Stimulated activated CD4-positive, alpha-beta T cell treated with anti-CD3 and anti-CD28 coated beads, Interleukin-15, amount 100 ng/mL, for 24 hours (primary cell): ENCODE results near the gene RAB3IL1.
A peak's percentile ranks its signal among the peaks of the same experiment; 100 is the strongest.
"Not testable (repeated sequence)": the region's sequence is repeated elsewhere in the genome, so short reads cannot be mapped to it uniquely, and the experiment has no call there.

Source experiments
- DNase-seq: peaks from one replicate; pipeline ENCODE4 v3.0.0-alpha.2; 2020

Gene RAB3IL1

DNA sequence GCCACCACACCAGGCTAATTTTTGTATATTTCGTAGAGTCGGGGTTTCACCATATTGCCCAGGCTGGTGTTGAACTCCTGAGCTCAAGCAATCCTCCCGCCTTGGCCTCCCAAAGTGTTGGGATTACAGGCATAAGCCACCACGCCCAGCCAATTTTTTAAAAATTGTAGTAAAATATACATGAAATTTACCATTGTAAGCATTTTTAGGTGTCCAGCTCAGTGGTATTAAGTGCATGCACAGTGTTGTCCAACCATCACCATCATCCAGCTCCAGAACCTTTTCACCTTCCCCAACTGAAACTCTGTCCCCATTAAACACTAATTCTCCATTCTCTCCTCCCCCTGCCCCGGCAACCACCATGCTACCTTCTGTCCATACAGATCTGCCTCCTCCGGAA is 34.5 kb downstream of the RAB3IL1 start:
- DNase-seq, result no peak

DNA sequence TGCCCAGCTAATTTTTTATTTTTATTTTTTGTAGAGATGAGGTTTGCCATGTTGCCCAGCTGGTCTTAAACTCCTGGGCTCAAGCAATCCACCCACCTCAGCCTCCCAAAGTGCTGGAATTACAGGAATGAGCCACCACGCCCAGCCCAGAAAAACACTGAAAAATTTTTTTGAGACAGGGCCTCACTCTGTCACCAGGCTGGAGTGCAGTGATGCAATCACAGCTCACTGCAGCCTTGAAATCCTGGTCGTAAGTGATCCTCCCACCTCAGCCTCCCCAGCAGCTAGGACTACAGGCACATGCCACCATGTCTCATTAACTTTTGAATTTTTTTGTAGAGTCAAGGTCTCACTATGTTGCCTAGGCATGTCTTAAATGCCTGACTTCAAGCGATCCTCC is 35.1 kb downstream of the RAB3IL1 start:
- not testable (repeated sequence) for DNase-seq

DNA sequence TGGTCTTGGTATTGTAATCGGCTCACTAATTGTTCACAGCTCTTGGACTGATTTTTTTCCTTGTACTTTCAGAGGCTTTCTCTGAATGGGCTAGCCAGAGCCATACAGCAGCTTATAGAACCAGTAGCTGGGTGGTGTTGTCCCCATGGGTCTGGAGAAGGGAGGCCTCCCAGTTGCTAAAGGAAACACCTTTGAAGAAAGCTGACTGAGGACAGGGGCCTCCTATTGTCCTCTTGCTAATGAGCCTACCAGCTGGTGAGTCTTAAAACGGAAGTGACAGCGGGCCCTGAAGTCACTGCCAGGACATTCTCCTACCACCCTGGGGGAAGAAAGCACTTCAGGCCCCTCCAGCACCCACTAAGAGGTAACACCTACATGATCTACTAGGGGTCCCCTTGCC is 36.0 kb downstream of the RAB3IL1 start:
- DNase-seq, result no peak

DNA sequence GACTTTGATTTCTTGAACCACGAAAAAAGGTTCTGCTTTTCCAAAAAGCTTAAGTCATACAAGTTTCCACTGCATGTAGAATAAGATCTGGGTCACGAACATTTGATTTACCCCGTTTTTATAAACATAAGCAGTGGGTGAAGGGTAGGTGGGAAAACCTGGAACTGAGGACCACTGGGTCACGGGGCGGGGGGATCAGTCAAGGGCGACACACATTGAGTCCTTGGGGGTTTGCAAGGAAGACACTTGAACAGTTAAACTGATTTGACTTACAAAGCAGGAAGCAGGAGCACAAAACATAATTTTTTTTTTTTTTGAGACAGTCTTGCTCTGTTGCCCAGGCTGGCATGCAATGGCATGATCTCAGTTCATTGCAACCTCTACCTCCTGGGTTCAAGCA is 36.9 kb downstream of the RAB3IL1 start:
- DNase-seq, result no peak

DNA sequence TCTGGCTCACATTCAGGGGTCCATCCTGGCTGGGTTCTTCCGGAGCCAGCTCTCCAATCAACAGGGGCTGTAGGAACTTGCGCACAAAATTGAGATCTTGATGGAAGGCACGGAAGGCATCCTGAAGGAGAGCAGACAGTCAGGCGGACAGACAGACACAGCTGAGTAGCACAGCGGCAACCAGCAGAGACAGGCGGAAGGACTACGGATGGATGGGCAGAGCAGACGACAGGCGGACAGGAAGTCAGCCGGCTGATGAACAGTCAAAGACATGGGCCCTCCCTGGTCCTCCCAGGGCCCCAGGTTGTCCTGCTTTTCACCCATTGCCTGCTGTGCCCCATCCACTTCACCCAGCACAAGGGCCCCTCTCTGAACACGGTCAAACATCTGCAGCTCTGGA is 37.3 kb downstream of the RAB3IL1 start:
- no peak for DNase-seq

- no peak for DNase-seq
Observed at GRCh38 chr11:61879152-61879551, 38.2 kb downstream of the RAB3IL1 start.

- DNase-seq, result no peak
Observed at GRCh38 chr11:61875698-61876097, 41.7 kb downstream of the RAB3IL1 start.

DNA sequence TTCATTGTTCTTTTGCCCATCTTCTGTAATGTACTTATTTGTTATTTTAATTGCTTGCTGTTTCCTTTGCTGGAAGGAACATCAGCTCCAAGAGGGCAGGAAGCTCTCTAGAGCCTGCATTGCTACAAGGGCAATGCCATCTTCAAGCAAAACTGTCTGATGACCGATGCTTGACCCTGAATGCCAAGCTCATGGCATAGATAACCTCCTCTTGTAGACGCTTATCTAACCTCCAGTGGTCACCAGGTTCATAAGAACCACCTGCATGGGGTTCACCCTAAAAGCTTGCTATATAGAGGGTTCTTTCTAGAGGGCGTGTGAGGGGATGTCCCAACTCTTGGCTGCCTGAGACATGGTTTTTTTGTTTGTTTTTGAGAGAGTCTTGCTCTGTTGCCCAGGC is 42.5 kb downstream of the RAB3IL1 start:
- DNase-seq, result no peak

DNA sequence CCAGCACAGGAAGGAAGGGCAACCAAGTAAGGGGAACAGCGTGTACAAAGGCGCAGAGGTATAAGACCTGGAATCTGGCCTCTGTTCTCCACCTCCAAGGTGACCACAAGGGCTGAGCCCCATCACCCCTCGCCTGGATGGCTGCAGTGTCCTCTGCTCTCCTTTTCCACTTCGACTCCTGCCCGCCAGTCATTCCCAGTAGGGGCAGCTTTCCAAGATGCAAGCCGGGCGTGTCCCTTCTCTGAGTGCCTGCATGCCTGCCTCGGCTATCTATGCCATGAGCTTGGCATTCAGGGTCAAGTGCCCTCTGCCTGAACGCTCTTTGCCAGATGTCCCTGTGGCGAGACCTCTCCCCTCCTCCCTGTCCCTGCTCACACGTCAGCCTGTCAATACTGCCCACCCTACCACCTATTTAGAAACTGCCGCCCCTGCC is 43.0 kb downstream of the RAB3IL1 start:
- DNase-seq, result no peak

DNA sequence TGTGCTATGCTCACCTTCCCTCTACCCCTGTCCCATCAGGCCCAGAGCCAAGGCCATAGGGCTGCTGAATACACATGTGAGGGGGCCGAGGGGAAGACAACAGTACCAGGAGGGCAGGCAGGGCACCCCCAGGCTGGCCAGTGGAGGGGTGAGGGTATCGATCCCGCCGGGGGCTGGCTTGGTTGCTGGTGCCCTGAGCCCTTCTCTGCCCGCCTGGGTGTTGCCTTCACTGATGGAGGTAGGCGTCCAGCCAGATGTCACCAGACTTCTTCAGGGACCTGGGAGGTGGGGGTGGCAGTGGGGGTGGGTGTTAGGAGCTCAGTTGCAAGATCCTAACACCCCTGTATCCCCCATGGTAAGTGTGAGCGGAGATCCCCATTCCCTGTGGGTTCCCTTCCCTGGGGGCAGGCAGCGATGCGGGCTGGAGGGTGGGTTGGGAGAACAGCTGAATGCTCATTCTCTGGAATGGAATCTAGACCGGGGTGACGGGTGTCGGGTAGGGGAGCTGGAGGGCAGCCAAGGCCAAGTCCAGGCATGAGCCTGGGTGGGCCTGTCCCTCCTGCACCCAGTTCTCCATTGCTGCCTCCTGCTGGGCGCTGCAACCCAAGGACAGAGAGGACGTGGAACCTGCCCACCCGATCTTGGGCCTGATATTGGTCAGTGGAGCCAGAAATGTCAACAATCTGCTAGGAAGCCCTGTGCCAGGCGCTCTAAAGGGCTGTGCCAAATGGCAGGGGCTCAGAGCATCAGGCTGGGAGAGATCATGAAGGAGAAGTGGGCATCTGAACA is 43.6 kb downstream of the RAB3IL1 start:
- DNase-seq, result no peak

DNA sequence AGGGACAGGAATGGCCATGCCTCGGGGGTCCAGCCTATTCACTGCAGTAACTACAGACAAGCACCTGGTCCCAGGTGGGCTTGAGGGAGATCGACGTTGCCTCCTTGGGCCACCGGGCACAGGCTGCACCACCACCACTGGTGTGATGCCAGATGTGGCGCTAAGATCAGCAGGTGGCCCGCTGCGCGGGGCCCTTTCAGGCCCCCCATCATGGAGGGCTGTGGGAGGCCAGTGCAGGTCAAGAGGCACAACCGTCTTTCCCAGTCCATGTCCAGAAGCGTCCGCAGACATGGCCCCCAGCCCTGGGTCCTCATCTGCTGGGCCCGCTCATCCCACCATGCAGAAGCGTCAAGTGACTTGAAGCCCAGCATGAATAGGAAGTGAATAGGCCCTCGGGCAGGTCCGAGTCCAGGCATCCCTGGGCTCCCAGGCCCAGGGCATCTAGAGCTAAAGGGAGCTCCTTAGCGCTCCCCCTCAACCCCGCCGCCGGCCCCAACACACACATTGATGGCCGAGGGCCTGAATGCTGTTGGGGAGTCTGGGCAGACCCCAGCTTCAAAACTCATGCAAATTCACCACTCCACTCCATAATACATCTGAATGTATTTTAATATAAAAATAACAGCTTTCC is 44.3 kb downstream of the RAB3IL1 start:
- no peak for DNase-seq

- peak; percentile 76 for DNase-seq
Observed at GRCh38 chr11:61871158-61871597, 46.2 kb downstream of the RAB3IL1 start.

GRCh38 chr11:61870541-61871031 is 46.8 kb downstream of the RAB3IL1 start:
- DNase-seq, result no peak

GRCh38 chr11:61869708-61870451 is 47.5 kb downstream of the RAB3IL1 start:
- no peak for DNase-seq

GRCh38 chr11:61869429-61869707 is 48.0 kb downstream of the RAB3IL1 start:
- DNase-seq, result no peak

GRCh38 chr11:61868571-61869428 is 48.6 kb downstream of the RAB3IL1 start:
- DNase-seq, result no peak

DNA sequence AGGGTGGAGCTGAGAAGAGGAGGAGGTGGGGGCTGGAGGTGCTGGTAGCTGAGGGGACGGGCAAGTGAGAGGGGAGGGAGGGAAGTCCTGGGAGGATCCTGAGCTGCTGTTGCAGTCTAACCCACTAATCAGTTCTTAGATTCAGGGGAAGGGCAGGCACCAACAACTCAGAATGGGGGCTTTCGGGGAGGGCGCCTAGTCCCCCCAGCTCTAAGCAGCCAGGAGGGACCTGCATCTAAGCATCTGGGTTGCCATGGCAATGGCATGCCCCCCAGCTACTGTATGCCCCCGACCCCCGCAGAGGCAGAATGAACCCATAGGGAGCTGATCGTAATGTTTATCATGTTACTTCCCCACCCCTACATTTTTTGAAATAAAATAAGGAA is 50.4 kb downstream of the RAB3IL1 start:
- DNase-seq, result no peak

DNA sequence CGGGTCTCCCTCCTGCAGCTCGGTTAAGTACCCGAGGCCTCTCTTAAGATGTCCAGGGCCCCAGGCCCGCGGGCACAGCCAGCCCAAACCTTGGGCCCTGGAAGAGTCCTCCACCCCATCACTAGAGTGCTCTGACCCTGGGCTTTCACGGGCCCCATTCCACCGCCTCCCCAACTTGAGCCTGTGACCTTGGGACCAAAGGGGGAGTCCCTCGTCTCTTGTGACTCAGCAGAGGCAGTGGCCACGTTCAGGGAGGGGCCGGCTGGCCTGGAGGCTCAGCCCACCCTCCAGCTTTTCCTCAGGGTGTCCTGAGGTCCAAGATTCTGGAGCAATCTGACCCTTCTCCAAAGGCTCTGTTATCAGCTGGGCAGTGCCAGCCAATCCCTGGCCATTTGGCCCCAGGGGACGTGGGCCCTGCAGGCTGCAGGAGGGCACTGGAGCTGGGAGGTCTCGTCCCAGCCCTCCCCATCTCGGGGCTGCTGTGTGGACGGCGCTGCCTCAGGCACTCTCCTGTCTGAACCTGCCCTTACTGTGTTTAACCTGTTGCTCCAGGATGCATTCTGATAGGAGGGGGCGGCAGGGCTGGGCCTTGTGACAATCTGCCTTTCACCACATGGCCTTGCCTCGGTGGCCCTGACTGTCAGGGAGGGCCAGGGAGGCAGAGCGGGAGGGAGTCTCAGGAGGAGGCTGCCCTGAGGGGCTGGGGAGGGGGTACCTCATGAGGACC is 51.0 kb downstream of the RAB3IL1 start:
- no peak for DNase-seq

GRCh38 chr11:61864814-61865775 is 52.3 kb downstream of the RAB3IL1 start:
- DNase-seq, result no peak

- DNase-seq, result no peak
Observed at GRCh38 chr11:61863548-61864081, 53.8 kb downstream of the RAB3IL1 start.
